K562 (cell line): ENCODE data around the gene TAF4. TPM values are rescaled to one million over a fixed set of nuclear protein-coding genes. Genes with fewer than 3 reads are reported as not detected.
A peak's percentile ranks its signal among the peaks of the same experiment; 100 is the strongest.

Experiments used
- ATAC-seq: fragments of 200-7000 bp; cut with Tn5 transposase; 3 replicates; pipeline ENCODE4 v1.9.1; 2020; ENCODE audit warnings: moderate library complexity
- BruUV-seq: library from RNA; stranded (reverse); fragments of 400-500 nt; replicated peaks from 2 replicates; lab custom pipeline; 2021; lab: Mats Ljungman, UMichigan
- CTCF ChIA-PET: fragments of 300-600 bp; formaldehyde crosslinking; extraction: SDS; loops from one replicate; lab custom pipeline; 2021; ENCODE audit warnings: low intra/inter-chr PET ratio; lab: Yijun Ruan, JAX
- POLR2A ChIA-PET: fragments of 300-600, 350-650 bp; sonication (Branson Sonifier 250); formaldehyde crosslinking; extraction: SDS; loops from one replicate; lab custom pipeline; 2021; ENCODE audit warnings: antibody characterized with exemption, inconsistent platforms; lab: Yijun Ruan, JAX
- DNase-seq, 4 experiments: peaks; one replicate each; pipeline versions ENCODE4 v3.0.0 to v3.0.0-alpha.2; 2011 to 2018; ENCODE audit warnings: low spot score in 3 of 4, mixed read lengths in 3 of 4; ENCODE audit errors: extremely low read depth in 1 of 4
- FAIRE-seq: peaks from 2 replicates; lab custom pipeline; 2011; peaks lifted over from hg19 to GRCh38; lab: Jason Lieb, UNC
- H2AFZ ChIP-seq: 2 replicates; pipeline ENCODE4 v1.6.0; 2011; ENCODE audit warnings: low read depth, low read length, control low read depth, inconsistent platforms
- H3K27ac ChIP-seq: fragments of 200-600 bp; 3 replicates; pipeline ENCODE4 v1.8.0; 2011; ENCODE audit warnings: low read depth, mild to moderate bottlenecking, control low read depth, inconsistent platforms, low read length, moderate library complexity, mixed read lengths; ENCODE audit errors: extremely low read depth
- H3K27me3 ChIP-seq, 2 experiments: fragments of 300-600 bp in 1 of 2; 2 replicates in 1 of 2; 3 replicates in 1 of 2; pipeline versions ENCODE4 v1.6.0 to v1.8.0; 2011; ENCODE audit warnings: inconsistent platforms in 2 of 2, low read length in 2 of 2, mild to moderate bottlenecking in 1 of 2, mixed read lengths in 1 of 2, moderate library complexity in 1 of 2; ENCODE audit not compliant: control insufficient read depth in 2 of 2, insufficient read depth in 2 of 2
- H3K36me3 ChIP-seq: fragments of 300-600 bp; 3 replicates; pipeline ENCODE4 v1.8.0; 2011; ENCODE audit warnings: mild to moderate bottlenecking, low read length, inconsistent platforms; ENCODE audit not compliant: control insufficient read depth, insufficient read depth
- H3K4me1 ChIP-seq, 2 experiments: fragments of 200-600 bp in 1 of 2; replicated peaks in 1 of 2; 2 replicates in 1 of 2; 3 replicates in 1 of 2; pipeline versions ENCODE4 v1.5.1 to v1.8.0; 2011; ENCODE audit warnings: inconsistent platforms in 2 of 2, low read length in 2 of 2, mild to moderate bottlenecking in 1 of 2, mixed read lengths in 1 of 2, moderate library complexity in 1 of 2; ENCODE audit not compliant: control insufficient read depth in 2 of 2, insufficient read depth in 2 of 2
- H3K4me2 ChIP-seq: 2 replicates; pipeline ENCODE4 v1.6.1; 2011; ENCODE audit warnings: low read length, control low read depth, inconsistent platforms, mixed read lengths; ENCODE audit not compliant: insufficient read depth
- H3K4me3 ChIP-seq: fragments of 200-600 bp; sonication (generic), shearing (Covaris generic); 2 replicates; pipeline ENCODE4 v1.5.1; 2016; ENCODE audit warnings: control low read depth, inconsistent platforms
- H3K79me2 ChIP-seq: fragments of 200-600 bp; 3 replicates; pipeline ENCODE4 v1.8.0; 2011; ENCODE audit warnings: low read length, inconsistent platforms; ENCODE audit not compliant: control insufficient read depth, insufficient read depth
- H3K9ac ChIP-seq, 2 experiments: 2 replicates each; pipeline versions ENCODE4 v1.6.0 to v1.6.1; 2011; ENCODE audit warnings: low read depth in 2 of 2, low read length in 2 of 2, control low read depth in 1 of 2, inconsistent platforms in 1 of 2, mild to moderate bottlenecking in 1 of 2, mixed read lengths in 1 of 2; ENCODE audit not compliant: insufficient read depth in 1 of 2
- H3K9me1 ChIP-seq: one replicate; pipeline ENCODE4 v1.6.0; 2011; ENCODE audit warnings: inconsistent platforms, mild to moderate bottlenecking, low read length, moderate library complexity; ENCODE audit not compliant: control insufficient read depth, insufficient read depth
- H3K9me3 ChIP-seq: replicated peaks from 2 replicates; pipeline ENCODE4 v1.5.1; 2011; ENCODE audit warnings: low read depth, low read length, inconsistent platforms; ENCODE audit not compliant: control insufficient read depth, insufficient read depth
- H4K20me1 ChIP-seq: replicated peaks from 2 replicates; pipeline ENCODE4 v1.6.1; 2011; ENCODE audit warnings: low read length, inconsistent platforms, mixed read lengths; ENCODE audit not compliant: control insufficient read depth, insufficient read depth
- CBX5 ChIP-seq: IDR thresholded peaks from 2 replicates; pipeline ENCODE4 v1.6.1; 2014; ENCODE audit warnings: low read depth, borderline replicate concordance
- E2F8 ChIP-seq: fragments of 450-650 bp; IDR thresholded peaks from 2 replicates; pipeline ENCODE4 v1.7.1; 2018; ENCODE audit warnings: mild to moderate bottlenecking, low read depth; ENCODE audit not compliant: partially characterized antibody
- EP400 ChIP-seq: fragments of 450-650 bp; IDR thresholded peaks from 2 replicates; pipeline ENCODE4 v1.6.1; 2017; ENCODE audit warnings: antibody characterized with exemption, mild to moderate bottlenecking, moderate library complexity
- LEF1 ChIP-seq: fragments of 450-650 bp; IDR thresholded peaks from 2 replicates; pipeline ENCODE4 v1.6.1; 2016; ENCODE audit warnings: mild to moderate bottlenecking
- PATZ1 ChIP-seq: fragments of 250-450 bp; sonication (Bioruptor Pico); IDR thresholded peaks from 2 replicates; pipeline ENCODE4 v1.5.0; 2020; ENCODE audit warnings: mild to moderate bottlenecking, borderline replicate concordance
- TSHZ1 ChIP-seq: fragments of 250-450 bp; sonication (Bioruptor Pico); IDR thresholded peaks from 2 replicates; pipeline ENCODE4 v1.4.0; 2020; ENCODE audit warnings: mild to moderate bottlenecking, moderate library complexity
- ZFP1 ChIP-seq: fragments of 450-650 bp; formaldehyde crosslinking; IDR thresholded peaks from 2 replicates; pipeline ENCODE4 v1.4.0; 2020; ENCODE audit warnings: mild to moderate bottlenecking, mixed read lengths
- ZNF197 ChIP-seq: fragments of 200-800 bp; sonication (Bioruptor generic); IDR thresholded peaks from 2 replicates; pipeline ENCODE4 v1.6.1; 2016; ENCODE audit warnings: low read depth, missing genetic modification characterization, missing compliant biosample characterization
- ZNF280A ChIP-seq: fragments of 450-650 bp; IDR thresholded peaks from 2 replicates; pipeline ENCODE4 v1.6.1; 2018; ENCODE audit warnings: mild to moderate bottlenecking, low read depth; ENCODE audit not compliant: partially characterized antibody
- ZNF445 ChIP-seq: fragments of 250-450 bp; sonication (Bioruptor Pico); IDR thresholded peaks from 2 replicates; pipeline ENCODE4 v1.4.0; 2020; ENCODE audit warnings: low read depth, mild to moderate bottlenecking, moderate library complexity
- ZNF668 ChIP-seq: fragments of 250-450 bp; sonication (Bioruptor Pico); IDR thresholded peaks from 2 replicates; pipeline ENCODE4 v1.8.0; 2022; ENCODE audit warnings: mild to moderate bottlenecking, inconsistent platforms
- WGBS: fragments of 100-300 bp; shearing (Covaris generic); methylation state at CpG from one replicate; pipeline ENCODE4 v1.1.6; 2016; ENCODE audit warnings: low coverage, mixed read lengths; ENCODE audit not compliant: insufficient coverage; ENCODE audit errors: missing lambda C conversion rate; 5-methylcytosine and 5-hydroxymethylcytosine counted together
- in situ Hi-C: fragments of 300-500 bp; cut with MboI; formaldehyde crosslinking; loops from 4 replicates; pipeline ENCODE4 v1.15.0; 2018; ENCODE audit warnings: inconsistent platforms, mixed read lengths
- intact Hi-C: fragments of 100-400 bp; cut with micrococcal nuclease; formaldehyde crosslinking; loops from 2 replicates; pipeline ENCODE4 v1.14.2; 2022
- polyA plus RNA-seq, 8 experiments: library from polyadenylated mRNA; depleted of rRNA in 4 of 8; stranded (reverse) in 5 of 8; unstranded in 3 of 8; fragments of >200 nt; fragmentation: Nextera tagmentation in 2 of 8; fragmentation: Illumina TruSeq in 1 of 8; extraction: Ambion mirVana in 2 of 8; extraction: Trizol in 1 of 8; gene quantifications; 2 replicates each; pipeline versions ENCODE4 v1.2.1 to v1.2.3, GENCODE V29; 2011 to 2014; ENCODE audit warnings: inconsistent platforms in 1 of 8, missing spikeins in 1 of 8
- total RNA-seq, 7 experiments: library from RNA; depleted of rRNA in 6 of 7; stranded (reverse); fragments of >200 nt in 6 of 7; fragmentation: Illumina TruSeq in 2 of 7; extraction: Trizol in 2 of 7; gene quantifications; 2 replicates each; pipeline versions ENCODE4 v1.2.1 to v1.2.3, GENCODE V29; 2011 to 2021; ENCODE audit warnings: low replicate concordance in 1 of 7

Gene TAF4
- total and polyA plus RNA-seq, 9 of the 15 experiments (the other 6 are each of a cell fraction or from before 2014, with no cell fraction given): 0.44 to 28.3 (median 5.6) TPM

- TF ChIP-seq PATZ1 (CRISPR knock-in tag) (no peak), E2F8 (no peak), LEF1 (no peak)
- TF ChIP-seq, all 486 proteins: peak for 0
Measured at GRCh38 chr20:62029296-62029695, 36.4 kb downstream of the TAF4 start (continued).

- ATAC-seq (no peak), DNase-seq (no peak), FAIRE-seq (no peak)
- in situ Hi-C loops (no loop called here), intact Hi-C loops (loop anchor here (5.0 kb wide), 3 partner anchors 34 to 114 kb away; partner anchors contain the start of genes LSM14B, PSMA7 and SS18L1)
- Histone ChIP-seq H3K27ac (no peak overlapping the region), H3K9ac (0 out of 4 replicates have a peak overlapping the region, but pooled peaks of 1 of the 2 experiments have one; percentile 42), H3K36me3 (peaks cover 6% of the 10 kb centered on the region; the same call in 2 of the 3 replicates), H4K20me1 (peaks cover 12% of the 10 kb centered on the region; the same call in 1 of the 2 replicates), H3K4me3 (no peak overlapping the region), H3K9me3 (no peaks in the 10 kb centered on the region), H3K27me3 (no peaks in the 10 kb centered on the region), H2AFZ (no peak overlapping the region), H3K9me1 (peaks cover 2% of the 10 kb centered on the region), H3K79me2 (peaks cover 95% of the 10 kb centered on the region), H3K4me1 (peaks cover 36 to 56% of the 10 kb centered on the region in 2 experiments), H3K4me2 (no peak overlapping the region)
- no TSS peak for BruUV-seq
- WGBS: 90% methylated on average over 14 of the region's 14 CpGs
- ChIA-PET CTCF (no interaction called here), POLR2A (no interaction called here)
- TF ChIP-seq ZFP1 (CRISPR knock-in tag) (no peak), EP400 (no peak), CBX5 (no peak), TSHZ1 (no peak), ZNF197 (CRISPR knock-in tag) (no peak), ZNF668 (no peak), ZNF280A (no peak), ZNF445 (CRISPR knock-in tag) (no peak)
Measured at GRCh38 chr20:62028384-62028783, 37.3 kb downstream of the TAF4 start.
